GM18520 (cell line): ENCODE results near the gene KCNMA1.

Experiments
- ATAC-seq: cut with Tn5 transposase; IDR thresholded peaks from one replicate; pipeline ENCODE4 v1.9.1; 2021; ENCODE audit not compliant: unreplicated experiment

Gene KCNMA1

GRCh38 chr10:76981251-76981650, 656.4 kb downstream of the KCNMA1 start:
- ATAC-seq, result no peak

DNA sequence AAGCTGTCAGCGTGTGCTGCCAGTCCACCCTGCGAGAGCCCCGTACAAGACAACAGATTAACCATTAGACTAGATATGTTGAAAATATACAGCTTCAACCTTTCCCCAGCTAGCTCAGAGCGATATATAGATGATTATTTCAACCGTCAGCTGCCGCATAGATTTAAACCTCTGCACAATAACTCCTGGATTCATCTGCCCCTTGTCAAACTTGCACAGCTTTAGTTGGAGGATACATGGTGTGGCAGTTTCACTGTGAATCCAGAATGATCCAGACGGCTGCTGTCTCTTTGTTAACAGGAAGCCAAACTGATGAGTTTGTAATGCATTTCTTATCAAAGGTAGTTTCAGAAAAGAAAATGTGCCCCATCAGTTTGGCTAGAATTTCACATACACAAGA, 659.7 kb downstream of the KCNMA1 start:
- no peak for ATAC-seq

DNA sequence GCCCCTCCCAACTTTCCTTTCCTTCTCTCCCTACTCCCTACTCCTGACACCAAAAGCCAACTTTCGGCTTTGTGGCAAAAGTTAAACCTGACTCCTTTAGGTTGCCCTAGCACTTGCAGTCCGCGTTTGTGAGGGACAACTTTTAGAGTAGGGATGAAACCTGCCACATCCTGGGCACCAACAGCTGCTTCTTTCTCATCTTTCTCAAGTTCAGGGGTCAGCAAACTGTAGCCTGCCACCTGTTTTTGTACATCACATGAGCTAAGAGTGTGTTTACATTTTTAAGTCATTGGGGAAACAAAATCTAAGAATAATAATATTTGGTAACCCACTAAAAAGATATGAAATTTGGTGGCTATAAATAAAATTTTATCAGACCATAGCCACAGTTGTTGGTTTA, 660.6 kb downstream of the KCNMA1 start:
- ATAC-seq, result no peak

DNA sequence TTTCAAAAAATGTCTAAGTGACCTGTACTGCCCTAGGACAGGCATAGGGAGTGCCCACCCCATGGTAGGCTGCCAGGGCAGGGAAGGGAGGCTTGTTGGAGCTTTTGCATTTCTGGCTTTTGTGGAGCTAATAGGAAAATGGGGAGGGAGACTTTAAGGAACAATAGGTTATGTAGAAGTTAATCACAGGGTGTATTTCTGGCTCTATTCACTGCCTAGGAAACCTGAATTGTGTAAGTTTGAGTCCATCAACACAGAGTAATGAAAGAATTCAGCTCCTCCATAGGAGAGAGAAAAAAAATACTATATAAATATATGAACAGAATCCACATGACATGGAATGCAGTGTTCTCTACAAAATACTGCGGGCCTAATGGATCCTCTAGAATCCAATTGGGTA, 661.5 kb downstream of the KCNMA1 start:
- ATAC-seq, result no peak

DNA sequence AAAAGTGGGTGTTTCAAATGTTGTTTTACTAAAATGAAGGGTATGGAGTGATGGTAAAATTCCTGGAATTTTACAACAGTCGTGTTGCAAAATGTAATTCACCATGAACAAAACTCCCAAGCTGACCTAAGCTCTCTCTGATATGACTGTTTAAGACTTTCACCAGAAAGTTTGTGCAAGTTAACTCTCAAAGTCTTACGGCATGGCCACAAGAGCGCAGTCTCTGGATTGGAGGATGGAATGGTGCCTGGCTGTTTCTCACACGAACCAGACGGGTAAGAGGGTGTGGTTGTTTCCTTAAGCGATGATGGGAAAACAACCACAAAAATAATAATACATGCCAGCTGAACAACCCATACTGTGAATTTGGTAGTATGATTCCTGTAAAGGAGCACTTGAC, 662.5 kb downstream of the KCNMA1 start:
- ATAC-seq, result no peak

DNA sequence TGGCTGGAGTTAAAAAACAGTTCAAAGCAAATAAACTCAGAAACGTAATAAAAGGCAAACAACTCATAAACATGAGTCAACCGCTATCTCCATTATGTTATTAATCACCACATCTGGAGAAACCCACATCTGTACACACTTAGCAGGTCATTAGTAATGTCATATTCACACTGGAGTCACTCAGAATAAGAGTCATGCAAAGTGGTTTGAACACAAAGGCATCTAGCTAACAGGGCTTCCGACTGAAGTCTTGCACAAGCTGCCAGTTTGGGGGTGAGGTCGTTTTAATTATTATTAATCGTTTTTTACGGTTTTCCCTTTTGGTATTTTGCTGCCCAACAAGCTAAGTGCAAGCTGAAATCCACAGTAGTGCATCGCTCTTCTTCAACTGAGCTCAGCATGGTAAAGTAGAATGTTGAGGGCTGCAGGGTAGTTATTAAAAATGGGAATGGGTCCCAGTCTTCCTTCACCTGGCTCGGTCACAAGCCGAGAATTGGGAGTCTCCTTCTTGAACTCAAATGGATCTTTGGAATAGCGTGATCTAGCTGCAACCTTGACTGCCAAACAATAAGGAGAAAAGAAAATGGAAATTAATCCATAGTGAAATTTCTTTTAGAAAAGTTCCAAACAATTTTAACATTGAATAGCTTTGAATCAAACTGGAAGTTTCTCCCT, 663.5 kb downstream of the KCNMA1 start:
- no peak for ATAC-seq

DNA sequence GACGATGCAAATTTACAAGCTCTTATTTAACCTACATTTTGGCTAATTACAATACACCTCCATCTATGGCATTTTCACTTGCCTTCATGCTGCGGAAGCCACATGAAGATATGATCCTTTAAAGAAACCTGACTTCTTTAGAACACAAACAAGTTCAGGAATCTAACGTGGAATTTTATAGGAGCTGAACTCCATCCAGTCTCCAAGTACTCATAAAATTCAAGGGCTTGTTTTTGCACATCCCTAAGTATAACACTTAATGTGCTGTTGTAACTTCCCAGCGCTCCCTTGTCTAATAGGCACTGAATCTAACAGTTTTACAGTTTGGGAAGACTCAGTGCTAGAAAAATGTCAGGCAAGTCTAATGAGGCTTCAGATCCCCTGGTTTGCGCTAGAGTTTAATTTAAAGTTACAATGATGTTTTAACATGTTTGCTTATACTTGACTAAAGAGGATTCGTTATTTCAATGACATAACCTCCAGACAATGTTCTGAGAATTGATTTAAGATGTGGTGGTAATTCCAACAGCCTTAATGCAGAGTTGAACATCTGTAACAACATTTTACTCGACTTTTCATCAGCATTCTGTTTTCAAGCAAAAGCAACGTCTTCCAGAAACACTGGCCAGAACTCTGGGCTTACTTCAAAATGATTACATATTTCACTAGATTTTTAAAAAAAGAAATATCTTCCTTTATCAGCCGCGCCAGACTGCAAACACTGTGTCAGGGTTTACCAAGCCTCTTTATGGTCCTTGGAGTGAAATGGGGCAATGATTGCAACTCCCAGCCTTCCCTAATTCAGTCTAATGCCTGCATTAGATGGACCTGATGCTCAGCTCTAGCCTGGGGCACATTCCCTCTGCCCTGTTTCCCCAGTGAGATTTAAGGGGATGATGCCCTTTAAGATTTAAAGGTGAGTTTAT, 664.3 kb downstream of the KCNMA1 start:
- no peak for ATAC-seq

DNA sequence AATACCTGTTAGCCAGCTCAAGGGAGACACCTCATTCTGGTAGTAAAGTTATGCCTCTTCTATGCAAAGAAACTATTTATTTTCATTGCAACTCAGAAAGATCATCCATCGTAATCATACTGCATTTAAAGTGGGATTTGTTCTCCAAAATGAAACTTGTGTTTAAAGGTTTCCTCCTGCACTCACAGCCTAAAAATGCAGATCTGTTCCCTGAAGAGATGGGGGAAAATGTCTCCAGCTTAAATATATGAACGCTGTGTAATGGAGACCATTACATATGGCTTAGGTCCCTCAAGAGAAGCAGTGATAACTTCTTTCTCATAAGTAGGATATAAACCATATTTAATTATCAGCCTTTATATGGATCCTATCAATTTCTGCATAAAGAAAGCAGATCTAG, 665.1 kb downstream of the KCNMA1 start:
- no peak for ATAC-seq

DNA sequence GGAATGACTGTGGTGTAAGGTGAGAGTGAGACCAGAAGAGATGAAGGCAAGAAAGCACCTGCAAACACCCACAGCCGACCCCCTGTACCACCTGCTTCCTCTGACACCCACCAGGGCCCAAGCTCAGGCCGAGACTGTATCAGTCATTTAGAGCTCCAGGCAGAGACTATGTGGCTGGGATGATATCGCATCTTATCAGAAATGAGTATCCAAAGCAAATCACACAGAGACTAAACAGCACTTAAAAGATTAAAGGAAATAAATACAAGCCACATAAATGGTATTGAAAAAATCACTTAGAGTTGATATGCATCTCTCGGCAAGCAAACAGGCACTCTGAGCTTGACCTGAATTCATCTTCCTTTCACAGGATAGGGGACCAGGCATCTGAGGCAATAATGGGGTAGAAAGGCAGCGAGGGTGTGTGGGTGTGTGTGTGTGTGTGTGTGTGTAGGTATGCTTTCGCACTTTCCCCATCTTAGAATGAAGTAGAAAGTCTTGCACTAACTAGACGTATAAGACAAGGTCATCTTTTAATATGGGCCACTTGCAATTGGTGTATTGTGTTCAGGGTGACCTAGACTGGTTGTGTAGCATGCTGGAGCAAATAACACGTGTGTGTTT, 665.9 kb downstream of the KCNMA1 start:
- no peak for ATAC-seq

DNA sequence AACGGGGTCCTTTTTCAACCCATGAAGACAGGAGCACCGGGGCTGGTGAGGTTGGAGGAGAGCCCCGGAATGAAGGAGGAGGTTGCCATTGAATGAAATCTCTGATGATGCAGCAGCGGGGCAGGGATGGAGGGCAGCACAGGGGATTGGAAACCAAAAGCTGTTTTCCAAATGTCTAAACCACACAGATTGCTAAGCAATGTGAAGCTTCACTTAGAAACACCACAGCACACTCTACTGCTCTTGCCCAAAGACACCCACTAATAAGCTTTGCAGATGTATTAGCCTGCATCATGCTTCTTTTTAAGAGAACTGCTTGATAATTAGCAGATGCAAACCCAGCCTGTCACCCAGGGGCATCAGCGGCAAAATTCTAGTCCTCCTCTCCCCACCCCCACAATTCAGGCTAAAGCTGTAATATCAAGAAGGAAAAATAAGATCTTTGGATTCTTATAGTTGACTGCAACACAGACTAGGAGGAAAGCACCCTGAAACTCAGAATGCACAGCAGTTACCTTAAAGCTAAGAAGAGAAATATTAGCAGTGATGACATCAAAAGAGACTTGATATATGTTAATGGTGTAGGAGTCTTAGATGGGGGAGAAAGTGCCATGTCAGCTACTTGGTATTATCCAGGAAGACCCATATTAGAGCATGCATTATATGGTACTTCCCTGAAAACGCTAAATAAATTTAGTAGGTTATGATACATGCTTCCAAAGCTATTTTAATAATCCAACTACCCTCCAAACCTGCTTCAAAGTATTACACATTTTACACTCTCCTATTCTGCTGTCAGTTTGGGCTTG, 666.7 kb downstream of the KCNMA1 start:
- ATAC-seq, result no peak

GRCh38 chr10:76969366-76969948, 668.2 kb downstream of the KCNMA1 start:
- no peak for ATAC-seq

DNA sequence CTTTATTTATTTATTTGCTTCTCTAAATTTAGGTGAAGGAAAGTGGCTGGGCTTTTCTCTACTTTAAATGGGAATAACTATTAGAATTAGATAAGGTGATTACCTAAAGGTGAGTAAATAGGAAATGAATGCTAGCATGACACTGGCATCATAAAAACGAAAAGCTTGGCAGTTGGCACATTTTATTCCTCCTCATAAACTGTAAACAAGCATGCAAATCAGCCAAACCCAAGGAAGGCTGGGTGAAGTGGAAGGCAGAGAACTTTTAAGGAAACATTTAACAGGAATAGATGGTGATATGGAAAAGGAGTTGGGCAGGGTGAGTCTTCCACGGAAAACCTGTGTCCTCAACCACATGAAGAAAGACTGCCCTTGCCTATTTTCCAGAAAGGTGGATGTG, 669.1 kb downstream of the KCNMA1 start:
- ATAC-seq, result no peak

DNA sequence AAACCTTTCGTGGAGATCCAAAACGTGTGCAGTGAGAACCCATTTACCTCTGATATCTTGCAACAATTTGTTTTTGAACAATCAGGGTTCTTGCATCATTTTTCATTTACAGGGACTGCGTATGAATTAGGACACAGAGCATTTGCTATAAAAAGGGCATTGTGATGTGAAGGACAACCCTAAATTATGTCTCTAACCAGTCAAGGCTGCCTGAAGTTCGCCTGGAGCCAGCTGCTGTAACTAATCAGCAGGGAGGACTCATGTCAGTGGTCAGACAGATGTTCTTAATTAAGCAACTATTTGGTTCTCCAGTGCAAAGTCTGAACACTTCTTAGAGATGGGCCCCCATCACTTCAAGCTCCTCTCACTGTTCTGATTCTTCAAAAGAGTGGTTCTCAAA, 674.8 kb downstream of the KCNMA1 start:
- no peak for ATAC-seq

GRCh38 chr10:76961841-76962240, 675.8 kb downstream of the KCNMA1 start:
- no peak for ATAC-seq

GRCh38 chr10:76959111-76959510, 678.5 kb downstream of the KCNMA1 start:
- ATAC-seq, result no peak

DNA sequence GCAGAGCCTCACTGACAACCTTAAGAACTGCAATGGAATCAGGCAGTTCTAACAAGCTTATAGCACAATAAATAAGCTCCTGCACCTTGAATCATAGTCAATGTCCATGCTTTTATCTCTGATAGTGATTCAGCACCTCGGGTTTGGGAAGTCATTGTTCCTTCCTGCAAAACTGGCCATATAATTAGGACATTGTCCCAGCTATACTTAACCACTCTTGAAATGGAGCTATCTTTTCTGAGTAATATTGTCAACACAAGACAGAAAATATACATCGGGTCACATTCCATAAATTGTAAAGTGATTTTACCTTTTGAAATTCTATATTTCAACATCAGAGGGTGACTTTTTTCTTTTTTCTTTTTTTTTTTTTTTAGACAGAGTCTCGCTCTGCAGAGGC, 682.8 kb downstream of the KCNMA1 start:
- ATAC-seq, result no peak

DNA sequence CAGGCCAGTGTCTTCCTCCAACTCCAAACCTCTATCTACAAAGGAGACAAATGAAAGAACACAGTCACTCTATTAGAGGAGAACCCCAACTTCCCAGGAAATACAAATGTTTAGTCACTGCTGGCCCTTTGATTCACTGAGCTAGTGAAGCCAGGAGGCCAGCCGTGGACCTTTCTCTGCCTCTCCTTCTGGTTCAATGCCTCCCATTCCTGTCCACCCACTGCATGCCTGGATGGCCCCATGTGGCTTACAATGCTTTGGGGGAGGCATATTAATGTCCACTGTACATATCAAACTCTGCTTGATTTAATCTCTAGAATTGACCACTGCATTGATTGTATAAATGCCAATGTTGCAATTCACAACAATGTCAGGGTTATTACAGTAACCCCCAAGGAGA, 687.3 kb downstream of the KCNMA1 start:
- ATAC-seq, result no peak

- no peak for ATAC-seq
These were observed 691.3 kb downstream of the KCNMA1 start for GRCh38 chr10:76946270-76946669.

DNA sequence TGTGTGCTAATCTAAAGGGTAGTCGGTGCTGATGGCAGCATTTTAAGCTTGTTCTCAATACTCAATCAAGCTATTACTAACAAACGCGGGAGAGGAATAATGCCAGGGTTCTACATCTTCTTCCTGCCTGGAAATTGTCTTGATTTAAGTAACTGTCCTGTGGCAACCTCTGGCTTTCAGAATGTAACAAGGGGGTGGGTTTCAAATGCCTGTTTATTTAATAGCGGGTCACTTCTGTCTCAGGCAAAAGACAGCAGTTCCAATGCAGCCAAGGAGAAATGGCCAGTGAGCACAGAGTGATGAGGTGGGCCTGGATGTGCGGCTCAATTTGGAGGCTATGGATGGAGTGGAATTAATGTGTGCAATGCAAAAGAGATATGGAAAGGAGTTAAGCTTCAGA, 692.4 kb downstream of the KCNMA1 start:
- no peak for ATAC-seq

DNA sequence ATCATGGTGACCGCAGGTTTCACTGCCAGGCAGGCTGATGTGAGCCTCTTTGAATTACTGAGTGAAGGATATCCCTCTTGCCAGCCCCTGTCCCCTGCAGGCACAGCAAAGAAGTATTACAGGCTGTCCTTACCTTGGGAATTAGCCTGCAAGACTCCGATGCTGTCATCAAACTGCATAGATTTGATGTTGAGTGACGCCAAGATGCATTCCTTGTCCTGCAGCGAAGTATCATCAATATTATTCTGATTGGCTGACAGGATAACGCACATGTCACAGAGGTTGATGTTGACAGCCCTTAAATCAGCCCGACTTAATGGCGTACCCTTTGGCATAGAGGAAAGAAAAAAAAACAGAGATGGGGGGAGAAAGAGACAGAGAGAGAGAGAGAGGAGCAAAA, 693.0 kb downstream of the KCNMA1 start:
- ATAC-seq, result no peak
